Activated CD4-positive, alpha-beta T cell treated with anti-CD3 and anti-CD28 coated beads, Interleukin-2, amount 50 U/mL, for 4 hours (primary cell): ENCODE data around the gene EGLN1.

Experiments
- DNase-seq, 2 experiments: peaks; one replicate each; pipeline ENCODE4 v3.0.0-alpha.2; 2020

EGLN1 gene

GRCh38 chr1:231420959-231421545, 1.0 kb downstream of the EGLN1 start:
- peak; percentile 17 to 21 for DNase-seq

GRCh38 chr1:231420299-231420958, 1.7 kb downstream of the EGLN1 start:
- no peak for DNase-seq

DNA sequence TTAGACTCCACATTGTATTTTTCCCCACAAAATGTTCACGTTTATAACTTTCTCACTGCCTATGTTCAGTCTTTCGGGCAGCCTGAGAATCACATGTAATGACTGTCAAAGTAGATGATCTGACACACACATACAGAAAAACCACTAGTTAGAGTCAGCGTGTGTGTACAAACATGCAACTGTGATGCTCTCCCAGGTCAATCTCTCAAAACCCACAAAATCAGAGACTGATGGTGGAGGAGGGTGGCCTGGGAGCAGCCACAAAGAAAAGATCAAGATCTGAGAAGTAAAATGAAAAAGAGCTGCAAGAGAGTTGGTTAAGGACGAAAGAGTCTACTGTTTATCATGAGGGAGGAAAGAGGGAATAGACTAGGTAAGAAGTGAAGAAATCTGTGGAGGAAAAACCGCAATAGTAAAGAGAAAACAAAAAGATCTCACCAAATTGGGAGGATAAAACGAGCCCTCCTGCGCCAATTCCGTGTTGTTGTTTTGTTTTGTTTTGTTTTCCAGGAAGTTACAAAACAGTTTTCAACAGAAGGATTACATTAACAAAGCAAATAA, 2.3 kb downstream of the EGLN1 start:
- DNase-seq, result no peak

- no peak for DNase-seq
Observed at GRCh38 chr1:231419147-231419546, 2.9 kb downstream of the EGLN1 start.

GRCh38 chr1:231418741-231419107, 3.4 kb downstream of the EGLN1 start:
- DNase-seq, result no peak

DNA sequence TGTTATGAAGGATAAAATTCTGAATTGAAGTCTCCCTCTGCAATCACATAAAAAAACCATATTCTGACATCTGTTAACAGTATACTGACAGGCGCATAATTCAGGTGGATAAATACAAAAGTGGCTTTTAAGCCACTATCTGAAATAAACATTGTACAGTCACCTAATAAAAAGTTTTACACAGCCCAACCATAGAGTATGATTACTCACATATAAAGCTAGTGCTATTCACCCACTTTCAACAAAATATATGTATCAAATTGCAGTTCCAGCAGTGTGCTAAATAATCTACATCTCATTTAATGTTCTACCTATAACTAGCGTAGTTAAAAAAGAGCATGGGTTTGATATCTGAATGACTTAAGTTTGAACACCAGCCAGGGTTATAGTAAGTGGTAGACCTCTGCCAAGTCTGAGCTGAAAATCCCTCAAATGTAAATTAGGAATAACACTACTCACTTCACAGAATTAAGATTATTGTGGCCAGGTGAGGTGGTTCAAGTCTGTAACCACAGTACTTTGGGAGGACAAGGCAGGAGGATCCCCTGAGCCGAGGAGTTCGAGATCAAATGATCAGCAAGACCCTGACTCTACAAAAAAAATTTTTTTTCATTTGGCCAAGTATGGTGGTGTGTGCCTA, 3.9 kb downstream of the EGLN1 start:
- no peak for DNase-seq

- no peak for DNase-seq
Observed at GRCh38 chr1:231417513-231417912, 4.6 kb downstream of the EGLN1 start.

DNA sequence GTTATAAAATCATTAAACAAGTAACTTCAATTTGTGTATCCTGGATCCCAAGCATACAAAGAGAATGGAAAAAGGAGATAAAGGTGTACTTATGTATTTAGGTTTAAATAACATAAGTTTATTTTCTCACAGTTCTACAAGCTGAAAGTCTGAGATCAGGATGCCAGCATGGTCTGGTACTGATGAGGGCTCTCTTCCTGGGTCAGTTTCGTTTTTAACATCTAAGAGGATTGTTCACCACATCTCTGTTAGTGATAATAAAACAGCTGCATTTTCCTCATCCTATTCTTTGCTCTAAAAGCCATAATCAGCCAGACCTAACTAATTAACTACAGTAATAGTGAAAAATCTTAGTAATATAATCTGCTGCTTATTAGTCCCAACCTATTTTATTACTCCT, 5.2 kb downstream of the EGLN1 start:
- no peak for DNase-seq

GRCh38 chr1:231415018-231415583, 7.0 kb downstream of the EGLN1 start:
- DNase-seq, result no peak

DNA sequence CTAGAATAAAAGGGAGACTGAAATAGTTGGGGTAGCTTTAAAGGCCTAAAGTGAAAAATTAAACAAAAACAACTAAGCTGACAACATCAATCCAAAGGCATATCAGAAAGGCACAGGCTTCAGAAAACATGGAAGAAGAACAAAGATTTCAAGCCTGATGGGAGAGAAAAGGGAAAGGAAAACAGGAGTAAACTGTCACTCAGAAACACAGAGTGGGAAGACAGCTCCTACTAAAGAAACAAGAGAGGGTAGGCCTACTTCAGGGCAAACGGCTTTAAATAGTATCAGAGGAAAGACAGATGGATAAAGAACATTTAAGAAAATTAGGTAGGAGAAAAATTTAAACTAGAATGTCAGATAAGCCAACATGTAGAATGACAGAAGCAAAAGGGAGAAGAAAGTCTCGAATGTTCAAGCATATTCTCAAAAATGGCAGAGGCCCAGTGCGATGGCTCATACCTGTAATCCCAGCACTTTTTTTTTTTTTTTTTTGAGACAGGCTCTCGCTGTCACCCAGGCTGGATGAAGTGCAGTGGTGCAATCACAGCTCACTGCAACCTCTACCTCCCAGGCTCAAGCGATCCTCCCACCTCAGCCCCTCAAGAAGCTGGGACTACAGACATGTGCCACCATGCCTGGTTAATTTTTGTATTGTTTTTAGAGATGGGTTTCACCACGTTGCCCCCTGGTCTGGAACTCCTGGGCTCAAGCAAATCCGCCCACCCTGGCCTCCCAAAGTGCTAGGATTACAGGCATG, 7.6 kb downstream of the EGLN1 start:
- no peak for DNase-seq

DNA sequence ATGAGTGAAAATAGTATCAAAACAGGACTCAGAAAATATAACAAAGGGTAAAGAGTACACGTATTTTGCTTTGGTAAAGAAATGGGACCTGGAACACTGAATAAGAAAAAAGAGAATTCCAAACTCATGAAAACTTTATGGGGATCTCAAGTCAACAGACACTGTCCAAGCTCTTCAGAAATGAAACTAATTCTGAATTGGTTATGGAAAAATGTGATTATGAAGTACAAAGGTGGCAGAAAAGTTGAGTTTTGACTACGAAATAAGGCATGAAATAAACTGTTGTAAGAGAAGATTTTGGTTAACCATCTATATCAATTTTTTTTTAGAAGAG, 8.4 kb downstream of the EGLN1 start:
- no peak for DNase-seq

- DNase-seq, result no peak
Observed at GRCh38 chr1:231411036-231411531, 11.0 kb downstream of the EGLN1 start.

DNA sequence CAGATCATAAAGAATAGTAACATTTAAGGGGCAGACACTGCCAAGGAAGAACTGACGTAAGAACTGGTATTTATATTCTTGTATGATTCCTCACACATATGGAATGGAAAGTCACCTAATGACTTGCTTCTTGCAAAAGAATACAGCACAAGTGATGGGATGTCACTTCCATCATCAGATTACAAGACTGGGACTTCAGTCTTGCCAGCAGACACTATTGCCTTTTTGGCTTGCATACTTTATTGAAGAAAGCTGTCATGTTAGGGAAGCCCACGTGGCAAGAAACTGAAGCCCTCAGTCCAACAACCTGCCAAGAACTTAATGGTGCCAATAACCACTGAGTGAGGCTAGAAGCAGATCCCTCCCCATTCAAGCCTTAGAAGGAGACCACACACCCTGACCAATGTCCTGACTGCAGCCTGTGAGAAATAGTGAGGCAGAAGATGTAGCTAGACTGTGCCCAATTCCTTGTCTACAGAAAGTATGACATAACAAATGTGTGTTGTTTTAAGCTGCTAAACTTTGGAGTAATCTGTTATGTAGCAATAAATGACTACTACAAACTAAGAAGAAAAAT, 12.0 kb downstream of the EGLN1 start:
- DNase-seq, result no peak

DNA sequence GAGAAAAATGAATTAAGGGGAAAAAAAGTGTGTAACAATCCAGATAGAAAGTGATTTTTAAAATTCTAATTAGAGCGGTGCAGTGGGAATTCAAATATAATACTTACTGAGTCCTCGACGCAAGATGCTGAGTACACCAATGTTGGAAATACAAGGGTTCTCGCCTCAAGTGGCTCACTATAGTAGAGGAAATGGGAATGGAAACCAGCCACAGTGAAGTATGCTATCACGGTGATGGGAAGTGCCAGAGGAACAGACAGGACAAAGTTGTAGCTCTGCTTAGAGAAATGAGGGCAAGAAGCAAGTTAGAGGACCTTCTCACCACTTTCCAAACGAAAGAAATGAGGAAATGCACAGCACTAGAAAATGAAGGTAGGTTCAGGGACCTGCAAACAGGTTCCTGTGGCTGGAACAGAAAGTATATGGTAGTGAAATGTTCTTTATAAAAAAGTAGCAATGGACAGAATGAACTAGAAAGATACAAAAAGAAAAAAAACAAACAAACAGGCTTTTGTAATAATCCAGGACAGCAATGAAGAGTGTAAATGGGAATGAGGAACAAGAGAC, 13.5 kb downstream of the EGLN1 start:
- no peak for DNase-seq

- no peak for DNase-seq
Observed at GRCh38 chr1:231407547-231408396, 14.3 kb downstream of the EGLN1 start.

- no peak for DNase-seq
Observed at GRCh38 chr1:231407049-231407448, 15.0 kb downstream of the EGLN1 start.

- no peak for DNase-seq
Observed at GRCh38 chr1:231404318-231404717, 17.8 kb downstream of the EGLN1 start.

DNA sequence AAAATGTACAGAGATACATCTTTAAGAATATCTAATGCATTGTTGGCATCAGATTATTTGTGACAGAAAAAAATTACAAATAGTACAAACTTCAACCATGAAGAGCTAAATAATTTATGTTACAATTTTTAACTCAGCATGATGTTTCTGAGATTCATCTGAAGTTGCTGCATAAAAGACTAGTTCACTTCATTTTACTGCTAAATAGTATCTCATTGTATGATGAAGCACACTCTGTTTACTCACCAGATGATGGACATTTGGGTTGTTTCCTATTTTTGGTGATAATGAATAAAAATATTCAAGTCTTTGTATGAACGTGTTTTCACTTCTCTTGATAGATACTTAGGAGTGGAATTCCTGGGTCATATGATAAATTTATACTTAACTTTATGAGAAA, 20.6 kb downstream of the EGLN1 start:
- DNase-seq, result no peak

GRCh38 chr1:231397886-231398671, 24.0 kb downstream of the EGLN1 start:
- DNase-seq, result no peak

DNA sequence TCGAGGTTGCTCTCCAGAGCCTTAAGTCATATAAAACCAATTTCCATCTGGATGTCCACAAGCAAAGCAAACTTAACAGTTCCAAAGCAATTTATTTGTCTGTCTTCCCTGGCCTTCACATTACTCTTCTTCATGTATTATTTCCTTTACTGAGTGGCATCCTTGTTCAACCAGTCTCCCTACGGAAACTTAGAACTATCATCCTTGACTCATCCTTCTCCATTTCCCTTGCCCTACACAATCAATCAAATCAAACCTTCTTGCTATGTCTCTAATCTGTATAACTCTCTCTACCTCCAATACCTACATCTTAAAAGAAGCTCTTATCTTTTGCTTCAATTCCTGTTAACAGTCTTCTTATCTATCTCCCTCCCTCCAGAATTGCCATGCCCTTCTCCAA, 25.4 kb downstream of the EGLN1 start:
- DNase-seq, result no peak

DNA sequence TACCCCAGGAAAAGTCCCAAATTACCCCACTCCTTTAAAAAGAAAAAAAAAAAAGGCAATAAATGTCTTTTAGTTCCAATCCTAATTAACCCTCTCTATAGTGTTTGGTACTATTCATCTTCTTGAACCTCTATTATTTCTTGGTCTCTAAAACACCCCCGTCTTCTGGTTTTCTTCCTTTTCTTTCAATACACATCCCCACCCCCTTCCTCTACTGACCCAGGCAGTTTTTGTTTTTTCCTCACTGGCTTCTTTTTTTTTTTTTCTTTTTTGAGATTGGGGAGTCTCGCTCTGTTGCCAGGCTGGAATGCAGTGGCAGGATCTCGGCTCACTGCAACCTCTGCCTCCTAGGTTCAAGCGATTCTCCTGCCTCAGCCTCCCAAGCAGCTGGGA, 26.1 kb downstream of the EGLN1 start:
- no peak for DNase-seq
